GM18951 (cell line): ENCODE results near the gene GPC5.
"Not testable (repeated sequence)": the region's sequence is repeated elsewhere in the genome, so short reads cannot be mapped to it uniquely, and the experiment has no call there.

Experiments
- POLR2A ChIP-seq: IDR thresholded peaks from 4 replicates; pipeline ENCODE4 v1.6.1; 2011; ENCODE audit warnings: mild to moderate bottlenecking; ENCODE audit not compliant: insufficient read length, insufficient read depth; ENCODE audit errors: extremely low read depth
- in situ Hi-C: fragments of 300-500 bp; cut with MboI; formaldehyde crosslinking; loops from one replicate; pipeline ENCODE4 v1.12.0; 2022; ENCODE audit warnings: low sequenced_read_pairs, mixed read lengths, inconsistent platforms; ENCODE audit not compliant: unreplicated experiment

The GPC5 gene

GRCh38 chr13:92670096-92670495 lies 1271.7 kb downstream of the GPC5 start:
- in situ Hi-C loops, result no loop called here
- no peak for TF ChIP-seq POLR2A

GRCh38 chr13:92671821-92672220 lies 1273.4 kb downstream of the GPC5 start:
- in situ Hi-C loops, result no loop called here
- no peak for TF ChIP-seq POLR2A

- no peak for TF ChIP-seq POLR2A
- in situ Hi-C loops, result no loop called here
Observed at GRCh38 chr13:92676246-92676645, 1277.8 kb downstream of the GPC5 start.

GRCh38 chr13:92677571-92677970 lies 1279.2 kb downstream of the GPC5 start:
- in situ Hi-C loops, result no loop called here

GRCh38 chr13:92679602-92680001 lies 1281.2 kb downstream of the GPC5 start:
- in situ Hi-C loops, result no loop called here
- no peak for TF ChIP-seq POLR2A

More at GRCh38 chr13:92677571-92677970, 1279.2 kb downstream of the GPC5 start:
- no peak for TF ChIP-seq POLR2A

GRCh38 chr13:92681239-92681638 lies 1282.8 kb downstream of the GPC5 start:
- in situ Hi-C loops, result no loop called here

GRCh38 chr13:92682832-92683517 lies 1284.6 kb downstream of the GPC5 start:
- in situ Hi-C loops, result no loop called here
- no peak for TF ChIP-seq POLR2A

More at GRCh38 chr13:92681239-92681638, 1282.8 kb downstream of the GPC5 start:
- TF ChIP-seq POLR2A, result no peak

GRCh38 chr13:92694047-92694446 lies 1295.6 kb downstream of the GPC5 start:
- TF ChIP-seq POLR2A, result no peak
- in situ Hi-C loops, result no loop called here

GRCh38 chr13:92695827-92696226 lies 1297.4 kb downstream of the GPC5 start:
- in situ Hi-C loops, result not testable (repeated sequence)

GRCh38 chr13:92716749-92717148 lies 1318.3 kb downstream of the GPC5 start:
- in situ Hi-C loops, result no loop called here
- TF ChIP-seq POLR2A, result no peak

GRCh38 chr13:92717857-92718256 lies 1319.4 kb downstream of the GPC5 start:
- in situ Hi-C loops, result no loop called here
- TF ChIP-seq POLR2A, result no peak

GRCh38 chr13:92719868-92720267 lies 1321.4 kb downstream of the GPC5 start:
- in situ Hi-C loops, result no loop called here
- no peak for TF ChIP-seq POLR2A

- TF ChIP-seq POLR2A, result no peak
- in situ Hi-C loops, result no loop called here
Observed at GRCh38 chr13:92721620-92722019, 1323.2 kb downstream of the GPC5 start.

- in situ Hi-C loops, result no loop called here
- TF ChIP-seq POLR2A, result no peak
Observed at GRCh38 chr13:92727118-92727517, 1328.7 kb downstream of the GPC5 start.

GRCh38 chr13:92734068-92734467 lies 1335.6 kb downstream of the GPC5 start:
- no peak for TF ChIP-seq POLR2A
- in situ Hi-C loops, result no loop called here
